HK-2 (cell line): Measurements from ENCODE around the gene S1PR2.

Experiments used
- DNase-seq: peaks from one replicate; pipeline ENCODE4 v3.0.0-alpha.2; 2018; ENCODE audit not compliant: unreplicated experiment

Gene S1PR2, protein sequence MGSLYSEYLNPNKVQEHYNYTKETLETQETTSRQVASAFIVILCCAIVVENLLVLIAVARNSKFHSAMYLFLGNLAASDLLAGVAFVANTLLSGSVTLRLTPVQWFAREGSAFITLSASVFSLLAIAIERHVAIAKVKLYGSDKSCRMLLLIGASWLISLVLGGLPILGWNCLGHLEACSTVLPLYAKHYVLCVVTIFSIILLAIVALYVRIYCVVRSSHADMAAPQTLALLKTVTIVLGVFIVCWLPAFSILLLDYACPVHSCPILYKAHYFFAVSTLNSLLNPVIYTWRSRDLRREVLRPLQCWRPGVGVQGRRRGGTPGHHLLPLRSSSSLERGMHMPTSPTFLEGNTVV

DNA sequence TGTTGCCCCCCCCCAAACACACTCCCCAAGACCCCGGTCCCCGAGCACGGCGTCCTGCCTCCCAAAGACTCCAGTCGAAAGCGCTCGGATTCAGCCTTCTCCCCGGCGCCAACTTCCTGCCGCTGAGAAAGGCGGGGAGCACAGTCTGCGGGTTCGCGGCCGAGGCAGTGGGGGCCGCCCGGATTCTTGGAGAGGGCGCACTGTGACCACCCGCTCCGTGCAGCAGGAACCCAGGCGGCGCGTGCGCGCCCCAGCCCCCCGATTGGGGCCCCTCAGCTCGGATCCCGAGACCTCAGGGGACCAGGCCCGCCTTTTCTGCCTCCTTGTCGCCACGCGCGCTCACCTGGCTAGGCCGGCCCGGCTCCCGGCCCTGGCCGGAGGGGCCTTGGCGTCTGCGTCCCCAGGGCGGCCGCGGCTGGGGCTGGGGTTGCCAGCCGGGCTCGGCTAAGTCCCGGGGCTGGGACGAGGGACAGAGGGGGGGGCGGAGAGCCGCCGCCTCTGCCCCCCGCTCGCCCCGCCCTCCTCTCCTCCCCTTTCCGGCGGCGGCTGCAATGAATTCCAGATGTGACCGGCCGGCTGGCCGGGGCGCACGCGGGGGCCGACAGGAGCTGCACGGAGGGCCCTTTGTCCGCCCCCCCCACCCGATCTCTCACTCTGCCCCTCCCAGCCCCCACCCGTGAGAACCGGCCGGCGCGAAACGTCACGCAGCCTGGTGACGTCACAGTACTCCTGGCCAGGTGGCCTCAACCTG lies at the start of gene S1PR2:
S1PR2 (minus strand) TSS at position 471 of the 751 bp plus-strand sequence. CDS start 6,426 bp downstream, outside the sequence.
- DNase-seq = peak; percentile 60

DNA sequence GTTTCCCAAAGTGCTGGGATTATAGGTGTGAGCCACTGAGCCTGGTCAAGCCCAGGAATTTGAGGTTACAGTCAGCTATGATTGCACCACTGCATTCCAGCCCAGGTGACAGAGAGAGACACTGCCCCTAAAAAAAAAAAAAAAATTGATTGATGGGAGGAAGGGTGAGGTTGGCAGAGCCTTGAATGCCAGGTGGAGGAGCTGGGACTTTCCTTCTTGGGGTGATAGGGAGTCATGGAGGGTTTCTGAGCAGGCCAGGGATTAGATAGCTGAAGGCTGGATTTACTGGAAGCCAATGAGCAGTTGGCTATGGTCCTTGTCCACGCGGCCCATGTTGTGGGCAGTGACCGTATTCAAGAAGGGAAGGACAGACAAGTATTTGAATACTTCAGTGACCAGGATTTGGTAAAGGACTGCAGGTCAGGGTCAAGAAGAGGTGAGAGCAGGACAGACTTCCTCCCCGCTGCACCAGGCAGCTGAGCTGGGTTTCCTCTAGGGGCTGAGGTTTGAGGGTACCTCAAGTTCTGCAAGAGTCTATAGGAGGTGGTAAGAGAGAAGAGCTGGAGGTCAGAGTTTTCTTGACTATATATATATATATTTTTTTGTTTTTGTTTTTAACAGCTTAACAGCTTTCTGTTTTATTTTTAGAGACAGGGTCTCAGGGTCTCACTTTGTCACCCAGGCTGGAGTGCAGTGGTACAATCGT lies 48.8 kb upstream of the S1PR2 start:
- DNase-seq = no peak

DNA sequence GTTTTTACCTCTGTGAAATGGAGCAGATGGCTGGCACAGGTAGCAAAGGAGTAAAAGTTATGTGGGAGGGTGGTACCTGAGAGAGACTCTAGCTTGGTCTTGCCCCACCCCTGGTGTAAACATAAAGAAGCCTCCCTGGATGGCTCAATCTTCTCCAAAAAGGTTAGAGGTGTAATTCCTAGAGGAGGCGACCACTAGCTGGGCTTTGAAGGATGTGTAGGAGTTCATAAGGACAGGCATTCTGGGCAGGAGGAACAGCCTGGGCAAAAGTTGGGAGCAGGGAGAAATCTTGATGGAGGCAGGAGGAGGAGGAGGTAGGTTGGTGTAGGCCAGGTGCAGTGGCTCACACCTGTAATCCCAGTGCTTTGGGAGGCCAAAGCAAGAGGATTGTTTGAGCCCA lies 47.8 kb upstream of the S1PR2 start:
- no peak for DNase-seq

DNA sequence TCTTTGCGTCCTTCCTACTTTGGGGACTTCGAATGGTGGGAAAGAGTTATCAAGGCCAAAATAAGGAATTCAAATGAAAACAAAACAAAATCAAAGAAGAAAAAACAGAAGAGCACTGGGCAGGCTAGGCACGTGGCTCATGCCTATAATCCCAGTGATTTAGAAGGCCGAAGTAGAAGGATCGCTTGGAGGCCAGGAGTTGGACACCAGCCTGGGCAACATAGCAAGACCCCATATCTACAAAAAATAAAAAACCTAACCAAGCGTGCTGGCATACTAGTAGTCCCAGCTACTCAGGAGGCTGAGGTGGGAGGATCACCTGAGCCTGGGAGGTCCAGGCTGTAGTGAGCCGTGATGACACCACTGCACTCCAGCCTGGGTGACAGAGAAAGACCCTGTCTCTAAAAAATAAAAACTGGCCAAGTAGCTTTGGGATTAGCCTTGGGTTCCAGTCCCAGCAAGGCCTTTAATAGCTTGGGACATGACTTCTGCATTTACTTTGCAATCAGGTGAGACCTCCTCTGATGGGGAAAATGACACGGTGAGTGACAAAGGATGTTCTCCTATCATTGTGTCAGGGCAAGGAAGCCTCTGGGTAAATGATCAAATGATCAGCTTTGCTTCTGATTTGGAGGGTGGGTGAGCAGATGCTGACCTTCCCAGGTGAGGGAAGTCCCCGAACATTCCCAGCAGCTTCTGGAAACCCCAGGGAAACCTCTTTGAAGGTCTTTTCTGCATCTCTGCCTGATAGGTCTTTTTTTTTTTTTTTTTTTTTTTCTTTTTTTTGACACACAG lies 46.9 kb upstream of the S1PR2 start:
- DNase-seq = no peak

DNA sequence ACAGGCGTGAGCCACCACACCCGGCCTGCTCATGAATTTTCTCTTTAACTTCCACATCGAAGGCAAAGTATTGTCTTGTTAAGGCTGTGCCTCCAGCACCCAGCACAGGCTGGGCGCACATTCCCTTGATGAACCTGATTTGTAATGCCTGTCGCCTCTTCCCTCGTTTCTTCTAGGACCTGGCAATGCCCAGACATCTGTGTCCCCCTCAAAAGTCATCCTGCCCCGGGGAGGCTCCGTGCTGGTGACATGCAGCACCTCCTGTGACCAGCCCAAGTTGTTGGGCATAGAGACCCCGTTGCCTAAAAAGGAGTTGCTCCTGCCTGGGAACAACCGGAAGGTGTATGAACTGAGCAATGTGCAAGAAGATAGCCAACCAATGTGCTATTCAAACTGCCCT lies 43.5 kb upstream of the S1PR2 start:
- DNase-seq = no peak

DNA sequence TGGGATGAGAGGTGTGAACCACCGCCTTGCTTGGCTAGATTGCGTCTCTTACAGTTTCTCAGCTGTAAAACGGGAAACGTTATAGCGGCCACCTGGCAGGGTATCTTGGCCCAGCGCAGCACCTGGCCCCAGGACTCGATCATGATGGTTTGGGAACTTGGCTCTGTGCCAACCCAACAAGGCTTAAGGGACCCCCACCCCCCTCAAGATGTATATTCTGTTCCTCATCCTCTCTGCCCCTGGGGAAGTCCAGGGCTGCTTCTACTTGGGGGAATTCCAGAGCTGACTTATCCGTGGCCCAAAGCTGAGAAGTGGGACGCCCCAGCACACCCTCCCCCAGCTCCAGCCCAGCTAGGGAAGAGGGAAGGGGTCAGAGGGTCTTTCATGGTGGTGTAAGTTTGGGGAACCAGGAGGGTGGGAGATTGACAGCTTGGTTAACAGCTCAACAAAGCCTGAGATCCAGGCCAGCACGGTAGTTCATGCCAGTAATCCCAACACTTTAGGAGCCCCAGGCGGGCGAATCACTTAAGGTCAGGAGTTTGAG lies 40.5 kb upstream of the S1PR2 start:
- peak; percentile 47 for DNase-seq

DNA sequence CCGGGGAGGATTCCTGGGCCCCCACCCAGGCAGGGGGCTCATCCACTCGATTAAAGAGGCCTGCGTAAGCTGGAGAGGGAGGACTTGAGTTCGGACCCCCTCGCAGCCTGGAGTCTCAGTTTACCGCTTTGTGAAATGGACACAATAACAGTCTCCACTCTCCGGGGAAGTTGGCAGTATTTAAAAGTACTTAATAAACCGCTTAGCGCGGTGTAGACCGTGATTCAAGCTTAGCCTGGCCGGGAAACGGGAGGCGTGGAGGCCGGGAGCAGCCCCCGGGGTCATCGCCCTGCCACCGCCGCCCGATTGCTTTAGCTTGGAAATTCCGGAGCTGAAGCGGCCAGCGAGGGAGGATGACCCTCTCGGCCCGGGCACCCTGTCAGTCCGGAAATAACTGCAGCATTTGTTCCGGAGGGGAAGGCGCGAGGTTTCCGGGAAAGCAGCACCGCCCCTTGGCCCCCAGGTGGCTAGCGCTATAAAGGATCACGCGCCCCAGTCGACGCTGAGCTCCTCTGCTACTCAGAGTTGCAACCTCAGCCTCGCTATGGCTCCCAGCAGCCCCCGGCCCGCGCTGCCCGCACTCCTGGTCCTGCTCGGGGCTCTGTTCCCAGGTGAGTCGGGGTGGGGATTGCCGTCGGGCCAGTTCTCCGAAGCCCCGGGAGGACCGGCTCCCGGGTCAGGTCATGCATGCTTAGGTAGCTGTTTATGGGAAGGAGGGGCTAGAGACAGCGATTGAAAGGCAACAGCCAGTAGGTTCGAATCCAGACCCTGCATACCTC lies 39.7 kb upstream of the S1PR2 start, which contains the start of gene ICAM1:
ICAM1 (plus strand) TSS at position 505 of the 779 bp plus-strand sequence; CDS start at position 545, 40 bp downstream.
- DNase-seq = peak; percentile 93

DNA sequence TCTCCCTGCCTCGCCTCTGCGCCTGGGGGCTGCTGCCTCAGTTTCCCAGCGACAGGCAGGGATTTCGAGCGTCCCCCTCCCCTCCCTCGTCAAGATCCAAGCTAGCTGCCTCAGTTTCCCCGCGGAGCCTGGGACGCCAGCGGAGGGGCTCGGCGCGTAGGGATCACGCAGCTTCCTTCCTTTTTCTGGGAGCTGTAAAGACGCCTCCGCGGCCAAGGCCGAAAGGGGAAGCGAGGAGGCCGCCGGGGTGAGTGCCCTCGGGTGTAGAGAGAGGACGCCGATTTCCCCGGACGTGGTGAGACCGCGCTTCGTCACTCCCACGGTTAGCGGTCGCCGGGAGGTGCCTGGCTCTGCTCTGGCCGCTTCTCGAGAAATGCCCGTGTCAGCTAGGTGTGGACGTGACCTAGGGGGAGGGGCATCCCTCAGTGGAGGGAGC lies 39.1 kb upstream of the S1PR2 start:
- DNase-seq = peak; percentile 79

DNA sequence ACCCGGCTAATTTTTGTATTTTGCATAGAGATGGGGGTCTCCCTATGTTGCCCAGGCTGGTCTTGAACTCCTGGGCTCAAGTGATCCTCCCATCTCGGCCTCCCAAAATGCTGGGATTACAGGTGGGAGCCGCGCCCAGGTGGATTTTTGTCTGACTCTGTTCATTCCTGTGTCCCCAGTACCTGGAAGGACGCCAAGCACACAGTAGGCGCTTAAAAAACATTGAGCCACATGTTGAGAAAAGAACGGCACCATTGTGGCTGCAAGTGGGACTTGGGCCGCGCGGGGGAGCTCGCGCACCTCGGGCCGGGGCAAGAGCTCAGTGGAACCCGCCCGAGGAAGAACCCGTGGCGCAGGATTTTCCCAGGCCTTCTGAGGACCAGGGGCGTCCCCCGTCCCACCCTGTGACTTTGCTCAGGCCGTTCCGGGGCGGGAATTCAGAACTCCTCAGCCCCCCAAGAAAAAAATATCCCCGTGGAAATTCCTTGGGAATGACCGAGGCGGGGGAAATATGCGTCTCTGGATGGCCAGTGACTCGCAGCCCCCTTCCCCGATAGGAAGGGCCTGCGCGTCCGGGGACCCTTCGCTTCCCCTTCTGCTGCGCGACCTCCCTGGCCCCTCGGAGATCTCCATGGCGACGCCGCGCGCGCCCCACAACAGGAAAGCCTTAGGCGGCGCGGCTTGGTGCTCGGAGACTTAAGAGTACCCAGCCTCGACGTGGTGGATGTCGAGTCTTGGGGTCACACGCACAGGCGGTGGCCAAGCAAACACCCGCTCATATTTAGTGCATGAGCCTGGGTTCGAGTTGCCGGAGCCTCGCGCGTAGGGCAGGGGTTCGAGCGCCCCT lies 38.4 kb upstream of the S1PR2 start:
- peak; percentile 83 for DNase-seq

DNA sequence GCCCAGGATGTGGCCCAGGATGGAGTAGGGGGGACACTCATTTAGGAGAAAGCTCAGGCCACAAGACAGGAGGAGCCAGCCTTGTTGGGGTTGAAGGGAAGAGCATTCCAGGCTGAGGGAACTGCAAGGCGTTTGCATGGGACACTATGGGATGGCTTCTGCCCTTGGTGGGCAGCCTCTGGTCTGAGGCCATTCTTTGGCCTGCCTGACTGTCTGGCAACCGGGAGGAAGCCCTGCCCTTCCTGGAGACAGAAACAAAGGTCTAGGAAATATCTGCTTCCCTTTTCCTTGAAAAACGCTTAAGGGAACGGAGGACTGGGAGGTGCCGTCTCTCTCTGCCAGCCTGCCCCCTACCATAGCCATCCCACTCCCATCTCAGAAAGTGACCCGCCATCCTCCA lies 36.9 kb upstream of the S1PR2 start:
- no peak for DNase-seq

DNA sequence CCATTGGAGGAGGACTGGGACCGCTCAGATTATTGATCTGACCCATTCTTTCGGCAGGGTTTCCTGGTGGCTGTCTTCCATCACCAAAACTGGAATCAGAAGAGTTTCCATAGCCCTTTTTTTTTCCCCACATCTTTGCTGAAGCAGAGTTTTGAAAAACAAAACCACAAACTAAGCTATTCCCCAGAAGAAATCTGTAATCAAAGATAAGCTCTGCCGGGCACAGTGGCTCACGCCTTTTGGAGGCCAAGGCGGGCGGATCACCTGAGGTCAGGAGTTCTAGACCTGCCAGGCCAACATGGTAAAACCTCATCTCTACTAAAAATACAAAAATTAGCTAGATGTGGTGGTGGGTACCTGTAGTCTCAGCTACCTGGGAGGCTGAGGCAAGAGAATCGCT lies 35.6 kb upstream of the S1PR2 start:
- no peak for DNase-seq

DNA sequence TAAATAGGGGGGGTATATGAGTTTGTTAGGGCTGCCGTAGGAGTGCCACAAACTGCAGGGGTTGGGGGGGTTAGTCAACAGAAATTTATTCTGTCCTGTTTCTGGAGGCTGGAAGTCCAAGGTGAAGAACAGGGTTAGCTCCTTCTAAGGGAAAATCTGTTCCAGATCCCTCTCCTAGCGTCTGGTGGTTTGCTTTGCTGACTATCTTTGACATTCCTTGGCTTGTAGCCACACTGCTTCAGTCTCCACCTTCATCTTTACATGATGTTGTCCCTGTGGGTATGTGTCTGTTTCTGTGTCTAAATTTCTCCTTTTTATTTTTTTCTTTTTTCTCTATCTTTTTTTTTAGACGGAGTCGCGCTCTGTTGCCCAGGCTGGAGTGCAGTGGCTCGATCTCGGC lies 31.6 kb upstream of the S1PR2 start:
- no peak for DNase-seq

DNA sequence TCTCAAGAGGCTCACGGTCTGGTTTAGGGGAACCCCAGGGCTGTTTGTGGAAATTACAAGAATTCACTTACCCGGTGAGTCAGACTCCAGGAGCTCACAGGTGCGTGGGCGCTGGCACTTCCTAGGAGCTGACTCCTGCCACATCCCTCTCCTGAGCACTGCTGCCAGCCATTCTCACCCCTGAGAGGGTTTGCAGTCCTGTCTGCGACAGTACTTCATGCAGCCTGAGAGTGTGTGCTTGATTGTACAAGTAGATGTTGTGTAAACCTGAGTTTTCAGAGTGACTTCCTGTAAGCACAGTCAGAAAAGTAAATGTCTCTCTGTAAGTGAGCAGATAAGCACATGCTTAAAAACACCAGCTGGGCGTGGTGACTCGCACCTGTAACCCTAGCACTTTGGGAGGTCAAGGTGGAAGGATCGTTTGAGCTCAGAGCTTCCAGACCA lies 29.0 kb upstream of the S1PR2 start:
- DNase-seq = peak; percentile 69

DNA sequence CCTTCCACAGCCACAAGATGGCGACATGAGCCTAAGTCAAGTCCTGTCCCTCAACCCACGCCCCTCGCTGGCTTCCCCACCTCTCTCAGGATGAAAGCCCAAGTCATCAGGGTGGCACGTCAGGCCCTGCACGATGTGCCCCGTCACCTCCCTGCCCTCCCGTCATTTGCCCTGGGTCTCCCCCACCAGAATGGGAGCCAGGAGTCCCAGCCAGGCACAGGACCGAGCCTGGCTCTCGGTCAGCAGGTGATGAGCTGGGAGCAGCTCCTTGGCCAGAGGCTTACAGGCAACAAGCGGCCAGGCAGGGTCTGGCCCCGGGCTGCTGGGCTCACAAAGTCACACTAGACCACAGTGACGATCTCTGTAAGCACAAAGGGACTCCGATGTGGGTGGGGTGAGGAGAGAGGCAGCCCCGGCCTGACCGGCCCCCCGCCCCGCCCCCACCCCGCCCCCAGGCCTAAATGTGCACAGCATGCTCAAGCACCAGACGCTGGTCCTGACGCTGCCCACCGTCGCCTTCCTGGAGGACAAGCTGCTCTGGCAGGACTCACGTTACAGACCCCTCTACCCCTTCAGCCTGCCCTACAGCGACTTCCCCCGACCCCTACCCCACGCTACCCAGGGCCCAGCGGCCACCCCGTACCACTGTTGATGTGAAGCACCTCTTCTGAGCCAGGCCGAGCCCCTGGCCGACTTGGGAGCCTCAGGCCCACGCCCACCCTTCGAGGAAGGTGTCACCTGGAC lies 28.2 kb upstream of the S1PR2 start:
- DNase-seq = peak; percentile 84

DNA sequence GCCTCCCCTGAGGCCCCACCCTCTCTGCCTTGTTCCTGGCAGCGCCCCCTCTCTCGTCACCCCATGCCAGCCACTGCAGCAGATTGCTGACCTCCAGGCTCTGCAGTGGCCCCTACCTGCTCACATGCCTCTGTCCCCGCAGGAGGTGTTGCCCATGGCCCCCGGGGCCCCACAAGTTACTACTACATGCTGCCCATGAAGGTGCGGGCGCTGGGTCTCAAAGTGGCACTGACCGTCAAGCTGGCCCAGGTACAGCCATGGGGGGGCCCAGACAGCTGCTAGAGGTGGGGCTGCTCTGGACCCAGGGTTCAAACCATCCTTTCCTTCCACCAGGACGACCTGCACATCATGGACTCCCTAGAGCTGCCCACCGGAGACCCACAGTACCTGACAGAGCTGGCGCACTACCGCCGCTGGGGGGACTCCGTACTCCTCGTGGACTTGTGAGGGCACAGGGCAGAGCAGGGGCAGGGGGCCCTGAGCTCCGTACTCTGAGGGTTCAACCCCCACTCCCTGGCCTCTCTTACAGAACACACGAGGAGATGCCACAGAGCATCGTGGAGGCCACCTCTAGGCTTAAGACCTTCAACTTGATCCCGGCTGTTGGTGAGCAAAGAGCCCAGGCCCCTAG lies 27.1 kb upstream of the S1PR2 start:
- no peak for DNase-seq

DNA sequence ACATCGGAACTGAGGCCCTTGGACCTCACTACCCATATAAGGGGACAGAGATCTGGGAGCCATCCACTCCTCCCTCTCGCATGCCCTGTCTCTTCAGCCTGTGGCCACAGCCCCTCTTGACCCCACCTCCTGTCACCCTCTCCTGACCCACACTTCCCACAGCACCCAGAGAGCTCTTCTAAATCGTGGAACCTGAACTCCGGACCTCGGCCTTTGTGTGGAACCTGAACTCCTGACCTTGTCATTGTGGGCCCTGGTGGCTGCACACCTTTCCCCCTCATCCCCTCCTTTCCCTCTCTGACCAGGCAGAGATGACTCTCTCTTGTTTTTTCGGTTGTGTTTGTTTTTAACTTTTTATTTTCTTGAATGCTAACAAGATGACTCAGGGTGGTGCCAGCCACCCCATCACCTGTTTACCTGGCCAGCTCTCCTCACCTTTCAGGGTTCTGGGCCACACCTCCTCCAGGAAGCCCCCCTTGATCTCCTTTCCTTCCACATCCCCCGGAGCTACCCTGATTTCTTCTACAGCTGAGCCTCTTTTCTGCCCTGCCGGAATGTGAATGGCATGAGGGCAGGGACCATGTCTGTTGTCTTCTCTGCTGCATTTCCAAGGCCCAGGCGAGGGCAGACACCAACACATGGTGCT lies 26.0 kb upstream of the S1PR2 start:
- no peak for DNase-seq

DNA sequence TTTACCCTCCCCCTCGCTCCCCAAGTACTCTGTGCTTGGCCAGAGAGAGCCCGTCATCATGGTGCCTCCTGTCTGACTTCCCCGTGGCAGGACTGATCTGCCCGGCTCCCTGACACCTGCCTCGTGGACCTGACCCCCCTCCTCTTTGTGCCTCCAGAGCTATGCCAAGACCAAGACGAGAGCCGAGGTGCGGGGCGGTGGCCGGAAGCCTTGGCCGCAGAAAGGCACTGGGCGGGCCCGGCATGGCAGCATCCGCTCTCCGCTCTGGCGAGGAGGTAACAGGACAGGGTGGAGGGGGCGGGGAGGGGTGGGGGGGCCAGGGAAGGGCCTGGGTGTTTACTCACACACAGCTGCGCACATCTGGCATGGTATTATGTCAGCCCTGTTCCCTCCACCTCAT lies 25.4 kb upstream of the S1PR2 start:
- DNase-seq = no peak

DNA sequence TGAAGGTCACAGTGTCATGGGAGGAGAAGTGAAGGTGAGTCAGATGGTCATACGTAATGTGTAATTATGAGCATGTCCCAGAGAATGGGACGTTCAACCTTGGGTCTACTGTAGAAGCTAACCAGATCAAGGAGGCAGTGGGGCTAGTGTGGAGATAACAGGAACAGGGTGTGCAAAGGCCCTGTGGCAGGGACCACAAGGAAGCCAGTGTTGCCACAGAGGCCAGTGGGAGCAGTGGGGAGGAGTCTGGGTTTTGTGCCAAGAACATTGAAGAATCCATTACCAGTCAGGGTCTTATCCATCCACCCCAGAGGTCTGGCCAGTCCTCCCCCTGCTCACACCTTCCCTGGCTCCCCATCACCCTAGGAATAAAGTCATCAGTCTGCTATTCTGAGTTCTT lies 24.2 kb upstream of the S1PR2 start:
- no peak for DNase-seq
